Endothelial cell of umbilical vein (primary cell): Measurements from ENCODE around the gene AKTIP. TPM values are rescaled to one million over a fixed set of nuclear protein-coding genes. Genes with fewer than 3 reads are reported as not detected.
A peak's percentile ranks its signal among the peaks of the same experiment; 100 is the strongest.

Experiments used
- BruUV-seq: library from RNA; stranded (reverse); fragments of 400-500 nt; replicated peaks from 2 replicates; lab custom pipeline; 2021; lab: Mats Ljungman, UMichigan
- CTCF ChIA-PET: fragments of 300-600, 350-600 bp; sonication (Branson Sonifier 250); formaldehyde crosslinking; loops from one replicate; lab custom pipeline; 2021; ENCODE audit warnings: antibody characterized with exemption, inconsistent platforms; lab: Charles Lee
- POLR2A ChIA-PET: fragments of 300-600, 350-600 bp; sonication (Branson Sonifier 250); formaldehyde crosslinking; loops from one replicate; lab custom pipeline; 2021; ENCODE audit warnings: antibody characterized with exemption, inconsistent platforms; lab: Charles Lee
- DNase-seq: peaks from one replicate; pipeline ENCODE4 v3.0.0-alpha.2; 2011; ENCODE audit warnings: low read depth, low spot score
- FAIRE-seq: peaks from 2 replicates; lab custom pipeline; 2011; peaks lifted over from hg19 to GRCh38; lab: Jason Lieb, UNC
- H2AFZ ChIP-seq: 2 replicates; pipeline ENCODE4 v1.6.0; 2012; ENCODE audit warnings: low read depth, low read length, control low read depth, inconsistent platforms
- H3K27ac ChIP-seq: 2 replicates; pipeline ENCODE4 v1.5.1; 2011; ENCODE audit warnings: low read depth, mild to moderate bottlenecking, control low read depth, low read length, moderate library complexity; ENCODE audit not compliant: insufficient read depth
- H3K27me3 ChIP-seq, 2 experiments: 2 replicates each; pipeline versions ENCODE4 v1.6.0 to v1.6.1; 2011; ENCODE audit warnings: low read length in 2 of 2, mixed read lengths in 1 of 2; ENCODE audit not compliant: control insufficient read depth in 2 of 2, insufficient read depth in 2 of 2
- H3K36me3 ChIP-seq, 2 experiments: 2 replicates in 1 of 2; 3 replicates in 1 of 2; pipeline ENCODE4 v1.5.1; 2011; ENCODE audit warnings: low read length in 2 of 2, mild to moderate bottlenecking in 1 of 2, moderate library complexity in 1 of 2; ENCODE audit not compliant: control insufficient read depth in 2 of 2, insufficient read depth in 2 of 2; ENCODE audit errors: extremely low read depth in 1 of 2
- H3K4me1 ChIP-seq: 3 replicates; pipeline ENCODE4 v1.5.1; 2011; ENCODE audit warnings: mild to moderate bottlenecking, low read length; ENCODE audit not compliant: control insufficient read depth, insufficient read depth; ENCODE audit errors: extremely low read depth
- H3K4me2 ChIP-seq: 2 replicates; pipeline ENCODE4 v1.6.1; 2011; ENCODE audit warnings: low read length, control low read depth, mixed read lengths; ENCODE audit not compliant: insufficient read depth
- H3K4me3 ChIP-seq, 3 experiments: fragments of 200-600 bp in 1 of 3; sonication (generic), shearing (Covaris generic) in 1 of 3; replicated peaks in 1 of 3; 2 replicates each; pipeline ENCODE4 v1.5.1; 2011 to 2016; ENCODE audit warnings: control low read depth in 3 of 3, low read length in 3 of 3, mild to moderate bottlenecking in 2 of 3, inconsistent platforms in 1 of 3, low read depth in 1 of 3, moderate library complexity in 1 of 3; ENCODE audit not compliant: insufficient read depth in 1 of 3
- H3K79me2 ChIP-seq: 2 replicates; pipeline ENCODE4 v1.6.0; 2012; ENCODE audit warnings: low read length, inconsistent platforms; ENCODE audit not compliant: control insufficient read depth, insufficient read depth
- H3K9ac ChIP-seq: replicated peaks from 2 replicates; pipeline ENCODE3; 2011; ENCODE audit warnings: low read length, control low read depth; ENCODE audit not compliant: insufficient read depth; ENCODE audit errors: extremely low read depth
- H3K9me1 ChIP-seq: replicated peaks from 3 replicates; pipeline ENCODE4 v1.6.0; 2011; ENCODE audit warnings: mild to moderate bottlenecking, low read length; ENCODE audit not compliant: control insufficient read depth, insufficient read depth; ENCODE audit errors: extremely low read depth
- H3K9me3 ChIP-seq: replicated peaks from 2 replicates; pipeline ENCODE4 v1.5.1; 2012; ENCODE audit warnings: low read length, inconsistent platforms; ENCODE audit not compliant: control insufficient read depth, insufficient read depth
- H4K20me1 ChIP-seq: replicated peaks from 2 replicates; pipeline ENCODE3; 2011; ENCODE audit warnings: mild to moderate bottlenecking, low read length; ENCODE audit not compliant: control insufficient read depth, insufficient read depth; ENCODE audit errors: extremely low read depth
- FOS ChIP-seq: IDR thresholded peaks from 2 replicates; pipeline ENCODE4 v1.6.1; 2011; ENCODE audit warnings: mild to moderate bottlenecking, low read length, moderate library complexity, borderline replicate concordance; ENCODE audit not compliant: insufficient read depth
- GATA2 ChIP-seq: IDR thresholded peaks from 2 replicates; pipeline ENCODE4 v1.7.0; 2011; ENCODE audit warnings: low read depth, mild to moderate bottlenecking, moderate library complexity, mixed read lengths, low read length; ENCODE audit not compliant: insufficient read length, insufficient read depth
- JUN ChIP-seq: IDR thresholded peaks from 2 replicates; pipeline ENCODE4 v1.6.1; 2011; ENCODE audit warnings: borderline replicate concordance, low read depth; ENCODE audit not compliant: insufficient read length, insufficient read depth
- MAX ChIP-seq: IDR thresholded peaks from 2 replicates; pipeline ENCODE4 v1.6.1; 2011; ENCODE audit not compliant: insufficient read depth, insufficient read length
- POLR2AphosphoS5 ChIP-seq: IDR thresholded peaks from 2 replicates; pipeline ENCODE4 v1.6.1; 2012; ENCODE audit warnings: low read depth, mild to moderate bottlenecking, control low read depth, low read length, moderate library complexity; ENCODE audit not compliant: insufficient read depth
- dilution Hi-C: fragments of 300-500 bp; cut with MboI; formaldehyde crosslinking; loops from one replicate; pipeline ENCODE4 v1.15.0; 2019; ENCODE audit warnings: low sequenced_read_pairs; ENCODE audit not compliant: extremely low pct_ligation_motif_present
- intact Hi-C: fragments of 100-400 bp; cut with micrococcal nuclease; formaldehyde crosslinking; loops from one replicate; pipeline ENCODE4 v1.10.0; 2022
- polyA plus RNA-seq, 4 experiments: library from polyadenylated mRNA; depleted of rRNA in 3 of 4; stranded (reverse) in 3 of 4; unstranded in 1 of 4; fragments of >200 nt; gene quantifications; 2 replicates each; pipeline versions ENCODE4 v1.2.1 to v1.2.3, GENCODE V29; 2011 to 2012; ENCODE audit warnings: missing spikeins in 1 of 4
- total RNA-seq: library from RNA; stranded (reverse); gene quantifications from 2 replicates; pipeline ENCODE4 v1.2.3, GENCODE V29; 2021

Gene AKTIP
- total and polyA plus RNA-seq, 2 donors (not counting 3 experiments of a cell fraction or from before 2014, with no cell fraction given) = 25.1 to 32.7 TPM

GRCh38 chr16:53484542-53484941 is 18.5 kb downstream of the AKTIP start:
- intact Hi-C loops = no loop called here
- CTCF ChIA-PET = no interaction called here

GRCh38 chr16:53482123-53482522 is 20.9 kb downstream of the AKTIP start:
- no peak overlapping the region for H2AFZ ChIP-seq
- H3K9me3 ChIP-seq = no peaks in the 10 kb centered on the region
- no peaks in the 10 kb centered on the region for H3K27me3 ChIP-seq
- DNase-seq = peak; percentile 61
- no TSS peak for BruUV-seq
- ChIA-PET POLR2A (no interaction called here), CTCF (interaction anchor here (0.6 to 1.2 kb wide), 2 partner anchors 28 to 37 kb away, joined by 3 to 6 read pairs; no protein-coding TSS in a partner anchor)
- peak overlapping the region; percentile 11 for H3K9ac ChIP-seq
- H3K4me2 ChIP-seq = peak overlapping the region; percentile 28
- TF ChIP-seq GATA2 = no peak
- peak; percentile 67 for TF ChIP-seq FOS
- peak; percentile 27 for TF ChIP-seq JUN
- peak; percentile 49 for TF ChIP-seq POLR2AphosphoS5
- H3K4me3 ChIP-seq = no peak overlapping the region
- H4K20me1 ChIP-seq = no peaks in the 10 kb centered on the region
- peak; percentile 82 for FAIRE-seq
- dilution Hi-C loops = no loop called here
- H3K9me1 ChIP-seq = no peaks in the 10 kb centered on the region
- peaks cover 1 to 12% of the 10 kb centered on the region in 2 experiments for H3K36me3 ChIP-seq
- H3K79me2 ChIP-seq = no peaks in the 10 kb centered on the region
- peaks cover 10% of the 10 kb centered on the region for H3K4me1 ChIP-seq
- intact Hi-C loops = loop anchor here (2.0 kb wide), 1 partner anchor 21 kb away; the partner anchor contains the start of gene AKTIP
- H3K27ac ChIP-seq = peak overlapping the region; percentile 31

More at GRCh38 chr16:53484542-53484941, 18.5 kb downstream of the AKTIP start:
- dilution Hi-C loops = no loop called here
- no TSS peak for BruUV-seq
- FAIRE-seq = no peak
- DNase-seq = no peak
- POLR2A ChIA-PET = no interaction called here
- Histone ChIP-seq H2AFZ (no peak overlapping the region), H3K4me1 (peaks cover 10% of the 10 kb centered on the region), H3K4me2 (no peak overlapping the region), H3K27me3 (no peaks in the 10 kb centered on the region), H3K9ac (no peak overlapping the region), H3K79me2 (no peaks in the 10 kb centered on the region), H3K9me3 (no peaks in the 10 kb centered on the region), H3K9me1 (no peaks in the 10 kb centered on the region), H4K20me1 (no peaks in the 10 kb centered on the region), H3K36me3 (peaks cover 0 to 12% of the 10 kb centered on the region in 2 experiments), H3K27ac (no peak overlapping the region), H3K4me3 (no peak overlapping the region)
- TF ChIP-seq MAX (no peak), POLR2AphosphoS5 (no peak), JUN (no peak)
